GF-D8 (cell line): ENCODE data around the gene CD247.

Experiments used
- DNase-seq: peaks from one replicate; lab custom pipeline; 2025; lab: John Stamatoyannopoulos, UW

The CD247 gene

DNA sequence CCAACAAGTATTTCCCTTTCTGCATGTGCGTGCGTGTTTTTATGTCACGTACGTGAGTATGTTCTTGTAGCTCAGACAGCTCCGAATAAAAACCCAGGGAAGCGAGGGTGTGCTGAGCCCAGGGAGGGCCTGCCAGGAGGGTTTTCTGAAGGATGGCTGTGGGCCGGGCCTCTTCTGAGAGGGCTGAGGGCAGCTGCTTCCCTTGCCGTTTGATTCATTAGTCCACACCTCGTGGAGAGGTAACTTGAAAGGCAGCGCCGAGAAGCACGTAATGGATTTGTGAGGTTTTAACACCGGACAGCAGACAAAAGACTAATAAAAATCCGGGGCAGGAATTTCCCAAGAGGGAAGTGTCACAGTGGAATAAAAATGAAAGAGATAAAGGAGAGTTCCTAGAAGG is 29.5 kb downstream of the CD247 start:
- no peak for DNase-seq

DNA sequence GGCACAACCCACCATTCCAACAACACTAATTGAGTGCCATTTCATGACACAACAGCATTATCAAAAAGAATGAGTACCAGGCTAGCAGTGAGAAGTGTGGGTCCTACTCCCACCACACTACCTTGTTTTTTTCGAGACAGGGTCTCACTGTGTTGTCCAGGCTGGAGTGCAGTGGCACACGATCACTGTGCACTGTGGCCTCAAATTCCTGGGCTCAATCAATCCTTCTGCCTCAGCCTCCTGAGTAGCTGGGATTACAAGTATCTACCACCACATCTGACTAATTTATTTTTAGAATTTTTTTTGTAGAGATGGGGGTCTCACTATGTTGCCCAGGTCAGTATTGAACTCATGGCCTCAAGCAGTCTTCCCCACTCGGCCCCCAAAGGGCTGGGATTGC is 30.7 kb downstream of the CD247 start:
- DNase-seq, result no peak

DNA sequence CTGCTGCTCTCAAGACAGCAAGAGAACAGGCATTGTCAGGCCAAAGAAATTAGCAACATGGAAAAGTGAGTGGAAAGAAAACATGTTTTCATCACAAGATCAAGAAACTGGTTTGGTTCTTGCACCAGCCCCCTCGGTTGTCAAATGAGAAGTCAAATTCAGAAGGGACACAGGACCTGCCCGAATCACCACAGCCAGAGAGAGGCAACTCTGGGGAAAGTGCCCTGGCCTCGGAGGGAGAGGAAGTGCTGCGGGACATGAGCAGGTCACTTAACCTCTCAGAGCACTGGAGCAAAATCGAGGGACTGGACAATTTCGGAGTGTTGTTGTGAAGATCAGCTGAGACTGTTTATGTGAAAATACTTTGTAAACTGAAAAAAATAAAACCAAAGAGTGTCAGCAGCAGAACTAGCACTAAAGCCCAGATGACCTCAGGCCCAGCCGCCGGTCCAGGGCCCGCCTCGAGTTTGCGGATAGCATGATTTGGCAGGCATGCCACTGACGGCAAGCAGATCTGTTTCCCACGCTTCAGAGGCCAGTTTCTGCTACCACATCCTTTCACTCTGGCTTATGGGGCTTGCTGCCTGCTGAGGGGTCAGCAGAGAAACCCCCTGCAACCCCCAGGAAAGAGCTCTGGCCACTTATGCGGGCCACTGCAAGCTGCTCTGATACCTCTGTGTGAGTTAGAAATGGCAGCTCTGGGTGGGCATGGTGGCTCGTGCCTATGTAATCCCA is 32.1 kb downstream of the CD247 start:
- DNase-seq, result no peak

DNA sequence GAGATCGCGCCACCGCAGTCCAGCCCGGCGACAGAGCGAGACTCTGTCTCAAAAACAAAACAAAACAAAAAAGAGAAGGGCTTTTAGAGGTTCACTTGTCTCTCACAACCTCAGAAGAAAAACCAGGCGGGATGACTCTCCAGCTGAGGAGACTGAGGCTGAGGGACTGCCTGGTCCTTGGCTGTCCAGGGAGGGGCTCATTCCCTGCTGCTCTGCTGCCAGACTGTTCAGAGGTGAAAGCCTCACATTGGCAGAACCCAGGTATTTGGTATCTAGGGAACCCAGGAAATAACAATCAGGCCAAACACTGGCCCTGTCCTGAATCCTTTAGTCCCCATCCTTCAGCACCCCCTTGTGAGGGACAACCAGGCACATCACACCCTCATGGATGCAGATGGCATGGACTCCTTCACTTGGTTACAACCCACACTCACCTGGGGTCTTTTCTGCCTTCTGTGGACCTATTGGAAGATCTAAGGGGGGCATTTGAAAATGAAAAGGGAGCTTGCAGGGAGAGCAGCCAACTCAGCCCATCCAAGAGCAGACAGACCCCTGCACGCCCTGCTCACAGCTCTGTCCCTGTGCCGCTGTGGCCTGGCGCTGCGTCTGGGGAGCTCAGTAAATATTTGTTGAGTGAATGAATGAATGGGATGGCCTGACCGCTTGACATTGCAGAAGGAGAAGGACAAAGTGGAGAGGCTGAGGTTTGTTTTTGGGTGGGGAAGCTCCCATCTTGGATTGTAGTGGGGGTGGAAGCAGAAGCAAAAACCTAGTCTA is 33.4 kb downstream of the CD247 start:
- DNase-seq, result no peak

DNA sequence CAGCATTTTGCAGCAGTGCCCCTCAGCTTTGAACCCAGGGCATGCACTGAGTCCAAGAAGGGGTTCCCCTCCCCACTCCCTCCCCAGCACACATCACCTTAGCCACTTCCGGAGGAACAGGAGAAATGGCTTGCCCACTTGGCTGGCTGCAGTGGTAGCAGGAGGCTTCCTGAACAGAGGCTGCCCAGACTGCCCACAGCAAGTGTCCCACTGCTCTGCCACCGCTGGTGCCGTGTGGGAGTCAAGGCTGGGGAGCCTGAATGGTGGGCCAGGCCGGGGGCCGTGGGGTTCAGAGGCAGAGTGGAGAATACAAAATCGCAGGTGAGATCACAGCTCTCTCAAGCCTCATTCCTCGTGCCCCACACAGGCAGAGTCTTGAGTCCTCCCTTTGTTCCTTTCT is 34.5 kb downstream of the CD247 start:
- DNase-seq, result no peak

DNA sequence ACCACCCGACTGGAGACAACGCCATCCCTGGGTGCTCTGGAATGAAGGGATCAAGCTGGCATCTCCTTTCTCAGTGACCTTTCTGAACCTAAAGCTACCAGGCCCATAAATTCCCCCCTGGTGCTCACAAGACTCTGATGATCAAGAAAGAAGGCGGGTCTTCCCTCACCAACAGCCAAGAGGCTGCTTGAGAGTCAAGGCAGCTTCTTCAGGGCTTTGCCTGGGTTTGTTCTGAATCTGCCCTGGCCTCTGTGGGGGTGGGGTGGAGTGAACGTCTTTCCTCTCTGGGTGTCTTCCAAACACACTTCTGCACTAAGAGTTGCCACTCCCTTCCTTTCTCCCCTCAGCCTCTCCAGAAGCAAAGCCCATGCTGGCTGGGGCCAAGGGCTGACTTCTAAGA is 36.1 kb downstream of the CD247 start:
- no peak for DNase-seq

DNA sequence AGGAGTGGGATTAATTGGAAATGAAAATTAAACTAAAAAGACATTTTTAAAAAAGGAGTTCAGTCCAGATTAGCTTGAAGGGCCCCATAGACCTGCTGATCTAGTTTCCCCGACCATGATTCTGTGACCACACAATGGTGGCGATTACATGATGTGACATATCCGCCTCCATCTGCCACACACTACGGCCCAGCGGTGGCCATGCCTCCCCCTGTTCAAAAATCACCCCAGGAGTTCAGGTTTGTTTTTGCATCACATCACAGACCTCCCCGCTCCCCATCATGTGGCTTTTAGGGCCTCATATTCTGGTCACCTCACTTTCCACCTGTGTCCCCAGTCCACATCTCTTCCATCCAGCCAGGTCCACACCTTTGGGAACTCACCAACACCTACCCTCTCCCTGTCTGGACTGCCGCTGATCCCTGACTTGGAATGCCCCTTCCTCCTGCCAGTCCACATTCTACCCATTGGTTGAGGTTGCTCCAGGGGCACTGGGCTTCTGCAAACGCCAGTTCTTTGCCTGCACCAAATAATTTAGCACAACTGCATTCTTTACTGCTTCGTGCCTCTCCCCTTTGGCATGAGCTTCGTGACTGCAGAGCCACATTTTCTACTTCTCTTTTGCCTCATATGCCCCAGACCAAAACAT is 38.9 kb downstream of the CD247 start:
- DNase-seq, result no peak

DNA sequence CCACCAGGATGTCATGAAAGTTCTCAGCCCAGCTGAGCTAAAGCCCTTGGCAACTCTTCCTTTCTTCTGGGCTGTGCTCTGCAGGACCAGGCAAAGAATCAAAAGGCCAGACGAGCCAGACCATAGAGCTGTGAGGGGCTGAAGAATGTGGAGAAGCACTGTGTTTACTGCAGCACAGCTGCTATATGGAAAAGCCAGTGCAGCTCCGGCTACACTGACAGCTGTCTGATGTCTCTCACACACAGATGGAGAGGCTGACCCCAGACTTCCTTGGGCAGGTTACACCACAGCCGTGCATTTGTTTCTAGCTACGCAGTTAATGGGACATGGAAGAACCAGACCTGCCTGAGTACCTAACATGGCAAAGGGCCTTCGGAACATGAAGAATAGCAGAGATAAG is 40.3 kb downstream of the CD247 start:
- no peak for DNase-seq

DNA sequence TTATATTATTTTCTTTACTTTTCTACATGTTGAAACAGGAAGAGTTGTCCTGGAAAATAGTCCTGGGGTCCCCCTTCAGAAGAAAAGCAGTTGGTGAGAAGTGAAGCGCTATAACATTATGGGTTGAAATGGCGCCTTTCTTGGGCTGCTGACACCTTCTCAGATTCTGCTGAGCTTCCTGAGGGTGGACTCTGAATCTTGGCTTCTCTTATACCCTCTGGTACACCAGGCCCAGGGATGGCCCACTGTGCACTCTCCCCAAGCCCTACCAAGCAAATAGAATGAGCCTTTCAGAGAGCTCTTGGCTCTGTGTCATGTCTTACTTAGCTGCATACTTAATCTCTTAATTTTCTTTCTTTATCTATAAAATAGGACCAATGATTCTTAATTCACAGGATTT is 42.3 kb downstream of the CD247 start:
- no peak for DNase-seq

DNA sequence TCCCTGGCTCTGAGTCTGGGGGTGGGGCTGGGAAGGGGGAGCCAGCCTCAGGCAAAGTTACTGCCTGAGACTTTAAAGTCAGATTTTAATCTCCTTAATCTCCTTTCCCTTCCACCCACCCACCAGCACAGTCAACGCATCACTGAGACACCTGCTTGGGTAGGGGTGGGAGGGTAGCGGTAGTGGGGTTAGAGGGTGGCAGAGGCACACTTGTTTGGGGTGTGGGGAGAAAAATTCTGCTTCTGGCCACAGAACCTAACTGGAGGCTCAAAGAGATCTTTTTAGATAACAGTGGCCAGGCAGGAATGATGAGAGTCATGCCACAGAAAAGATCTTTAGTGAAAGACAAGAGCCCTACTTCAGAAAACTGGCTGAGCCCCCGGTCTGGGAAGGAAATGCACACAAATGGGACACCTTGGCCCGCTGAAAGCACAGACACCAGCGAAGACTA is 44.1 kb downstream of the CD247 start:
- DNase-seq, result no peak

DNA sequence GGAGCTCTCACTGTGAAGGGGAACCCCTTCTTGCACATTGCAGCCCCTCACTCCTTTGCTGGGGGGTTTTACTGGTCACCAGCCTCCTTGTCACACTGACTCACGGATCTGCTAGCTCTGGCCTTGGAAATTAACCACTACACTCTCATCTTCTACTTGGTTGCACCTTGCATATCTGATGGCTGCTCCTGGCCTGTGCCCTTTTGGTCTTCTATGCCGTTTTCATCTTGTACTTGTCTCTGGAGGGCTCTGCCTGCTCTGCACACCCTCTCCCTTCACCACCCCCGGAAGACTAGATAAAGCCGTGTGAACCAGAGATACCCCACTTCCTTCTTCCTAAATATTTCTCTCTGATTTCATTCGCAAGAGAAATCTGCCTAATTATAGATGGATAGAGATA is 44.6 kb downstream of the CD247 start:
- no peak for DNase-seq

DNA sequence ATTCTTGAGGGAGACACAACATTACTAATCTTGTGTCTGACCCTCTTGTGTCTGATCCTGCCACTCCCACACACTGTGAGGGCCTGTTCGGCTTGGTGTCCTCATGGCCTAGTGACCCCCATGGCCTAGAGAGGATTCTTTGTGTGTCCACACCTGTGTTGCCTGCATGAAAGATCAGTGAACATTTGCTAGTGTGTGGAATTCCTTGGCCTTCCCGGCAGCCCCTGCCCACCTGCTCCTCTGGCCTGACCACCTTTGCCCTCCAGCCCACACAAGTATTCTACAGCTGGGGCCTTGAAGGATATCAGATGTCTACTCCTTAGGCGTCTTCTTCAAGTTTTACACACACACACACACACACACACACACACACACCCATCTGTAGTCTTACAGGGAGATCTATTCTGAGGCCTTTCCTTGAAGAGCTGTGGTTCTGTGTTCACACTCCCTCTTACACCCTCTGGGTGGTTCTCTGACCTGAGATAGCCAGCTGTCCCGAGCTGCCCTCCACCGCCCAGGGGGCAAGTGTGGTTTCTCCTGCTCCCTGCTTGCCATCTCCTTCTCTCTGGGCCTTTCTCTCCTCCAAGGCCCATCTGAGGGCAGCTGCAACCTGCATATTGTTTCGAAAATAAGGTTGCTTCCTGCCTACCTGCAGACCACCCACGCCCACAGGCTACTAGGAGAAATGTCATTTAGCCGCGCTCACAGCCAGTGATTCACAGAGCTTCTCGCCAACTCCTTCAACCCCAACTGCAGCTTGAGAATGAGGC is 45.4 kb downstream of the CD247 start:
- no peak for DNase-seq

DNA sequence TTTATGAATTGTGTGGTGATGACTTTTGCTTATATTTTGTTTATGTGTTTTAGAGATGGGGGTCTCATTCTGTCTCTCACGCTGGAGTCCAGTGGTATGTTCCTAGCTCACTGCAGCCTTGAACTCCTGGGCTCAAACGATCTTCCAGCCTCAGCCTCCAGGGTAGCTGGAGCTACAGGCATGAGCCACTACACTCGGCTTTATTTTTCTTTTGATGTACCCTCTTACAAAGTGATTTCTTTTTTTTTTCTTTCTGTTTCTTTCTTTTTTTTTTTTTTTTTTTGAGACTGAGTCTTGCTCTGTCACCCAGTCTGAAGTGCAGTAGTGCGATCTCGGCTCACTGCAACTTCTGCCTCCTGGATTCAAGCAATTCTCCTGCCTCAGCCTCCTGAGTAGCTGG is 46.8 kb downstream of the CD247 start:
- DNase-seq, result no peak

DNA sequence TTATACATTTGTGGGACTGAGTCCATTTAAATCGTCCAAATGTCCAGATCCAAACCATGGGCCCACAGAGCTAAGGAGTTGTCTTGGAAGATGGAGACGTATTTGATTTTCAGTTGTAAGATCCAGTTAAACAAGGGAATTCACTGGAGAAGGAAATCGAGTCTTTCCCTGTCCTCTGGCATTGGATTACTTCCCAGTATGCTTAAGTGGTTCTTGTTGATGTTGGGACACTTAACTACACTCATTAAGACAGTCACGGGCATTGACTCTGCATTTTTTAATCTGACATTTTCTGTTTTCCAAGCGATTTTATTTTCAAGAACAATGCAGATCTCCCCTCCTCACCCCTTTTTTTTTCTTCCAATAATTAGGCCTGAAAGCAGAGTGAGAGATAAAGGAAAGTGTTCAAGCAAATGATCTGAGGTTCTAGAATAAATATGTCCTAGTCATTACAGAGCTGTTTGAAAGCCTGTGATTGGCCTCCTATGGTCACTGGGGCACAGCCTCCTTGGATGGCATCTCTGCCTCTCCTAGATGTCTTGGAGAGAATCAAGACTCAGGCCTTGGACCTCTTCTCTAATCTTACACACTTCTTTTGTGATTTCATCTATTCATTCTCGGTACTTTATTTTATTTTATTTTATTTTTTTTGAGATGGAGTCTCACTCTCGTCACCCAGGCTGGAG is 48.9 kb downstream of the CD247 start:
- DNase-seq, result no peak

DNA sequence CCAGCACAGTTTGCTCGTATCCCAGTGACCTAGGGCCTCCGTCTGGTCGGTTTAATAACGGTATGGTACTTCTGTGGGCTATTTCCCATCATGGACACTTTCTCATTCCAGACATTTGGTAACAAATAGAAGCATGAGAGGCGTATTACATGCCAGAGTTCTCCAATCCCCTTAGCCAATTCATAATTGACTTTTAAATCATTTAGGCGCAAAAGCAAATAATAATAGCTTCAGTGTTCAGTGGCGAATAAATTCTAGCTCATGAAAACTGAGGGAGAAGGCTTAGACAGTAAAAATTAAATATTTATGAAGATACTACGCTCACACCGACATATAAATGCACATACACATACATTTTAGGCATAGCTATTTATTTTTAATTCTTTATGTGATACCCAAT is 50.6 kb downstream of the CD247 start:
- DNase-seq, result no peak

DNA sequence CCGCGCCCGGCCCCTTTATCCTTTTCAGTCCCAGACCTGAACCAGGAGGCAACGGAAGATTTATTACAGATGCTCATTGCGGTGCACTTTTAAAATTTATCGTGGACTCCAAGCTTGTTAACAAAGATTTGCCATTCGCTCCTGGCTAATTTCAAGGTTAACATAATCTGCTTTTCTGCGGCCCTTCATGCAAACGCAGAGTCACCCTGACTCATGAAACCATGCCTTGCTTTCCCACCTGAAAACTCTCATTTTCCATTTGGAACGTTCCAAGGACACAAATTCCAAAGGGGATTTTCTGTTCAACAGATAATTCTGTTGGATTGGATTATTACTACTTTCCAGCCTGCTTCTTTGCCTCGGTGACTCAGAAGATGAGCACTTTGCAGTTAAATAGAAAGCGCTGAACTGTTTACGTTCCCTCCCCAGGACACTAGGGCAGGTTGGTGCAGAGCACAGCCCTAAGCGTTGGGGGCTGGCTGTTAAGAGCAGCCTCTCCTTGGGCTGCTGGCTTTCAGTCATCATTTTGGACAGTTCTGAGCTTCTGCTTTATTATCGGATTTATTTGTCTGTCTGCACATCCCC is 51.1 kb downstream of the CD247 start:
- DNase-seq, result no peak

DNA sequence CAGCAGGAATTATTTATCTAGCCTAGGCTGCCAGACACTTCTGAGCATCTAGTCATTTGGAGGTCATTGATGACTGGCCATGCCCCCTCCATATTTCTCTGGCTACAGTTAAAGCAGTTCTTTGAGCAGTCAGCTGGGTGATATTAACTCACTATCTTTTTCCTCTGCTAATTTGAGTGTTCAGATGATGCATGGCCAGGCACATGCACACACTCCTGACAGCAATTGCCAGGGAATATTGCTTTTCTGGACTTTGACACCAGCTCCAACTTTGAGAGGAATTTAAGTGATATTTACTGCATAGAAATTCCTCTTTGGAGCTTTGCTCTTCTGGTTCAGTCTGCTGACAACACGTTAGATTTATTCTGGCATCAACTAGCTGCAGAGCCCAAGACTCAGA is 52.6 kb downstream of the CD247 start:
- DNase-seq, result no peak

DNA sequence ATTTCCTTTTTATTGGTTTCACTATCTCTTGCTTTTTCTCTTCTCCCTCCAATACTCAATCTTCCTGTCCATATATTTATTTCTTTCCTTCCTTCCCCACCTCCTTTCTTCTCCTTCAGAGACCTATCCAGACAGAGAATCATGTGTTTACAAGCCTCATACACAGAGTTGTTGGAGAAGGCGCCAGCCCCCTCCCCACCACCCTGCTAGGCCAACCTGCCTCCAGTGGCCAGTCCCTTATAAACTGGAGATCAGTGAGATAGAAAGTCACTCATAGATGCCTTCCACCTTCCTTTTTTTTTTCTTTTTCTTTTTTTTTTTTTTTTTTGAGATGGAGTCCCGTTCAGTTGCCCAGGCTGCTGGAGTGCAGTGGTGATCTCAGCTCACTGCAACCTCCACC is 53.3 kb downstream of the CD247 start:
- no peak for DNase-seq

DNA sequence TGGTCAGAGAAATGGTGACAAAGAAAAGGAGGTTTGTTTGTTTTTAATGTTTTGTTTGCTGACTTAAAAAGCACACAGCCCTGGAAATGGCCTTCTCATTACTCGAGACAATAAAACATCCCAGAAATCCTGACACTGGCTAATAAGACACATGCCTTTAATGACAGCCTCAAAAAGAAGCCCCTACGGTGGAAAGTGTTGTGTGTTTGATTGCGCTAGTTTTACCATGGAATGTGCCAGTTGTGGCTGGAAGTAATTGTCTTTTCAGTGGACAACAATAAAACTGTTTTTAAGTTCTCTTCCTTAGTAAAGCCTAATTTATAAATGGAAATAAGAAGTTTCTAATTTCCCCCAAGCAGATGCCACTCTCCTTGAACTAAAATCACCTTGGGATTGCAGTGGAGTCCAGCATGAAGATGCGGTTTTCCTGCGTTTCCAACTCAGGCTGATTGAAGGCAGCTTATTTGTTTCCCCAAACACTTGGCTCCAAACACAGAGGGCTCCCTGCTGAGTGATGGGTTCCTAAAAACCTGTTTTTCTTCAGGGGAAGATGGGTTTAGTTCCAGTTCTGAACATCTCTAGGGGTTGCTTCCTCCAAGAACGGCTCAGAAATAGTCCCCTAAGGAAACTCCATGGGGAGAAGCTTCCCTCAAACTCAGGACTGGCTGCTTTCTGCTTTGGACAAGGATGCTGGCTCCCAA is 54.3 kb downstream of the CD247 start:
- no peak for DNase-seq

DNA sequence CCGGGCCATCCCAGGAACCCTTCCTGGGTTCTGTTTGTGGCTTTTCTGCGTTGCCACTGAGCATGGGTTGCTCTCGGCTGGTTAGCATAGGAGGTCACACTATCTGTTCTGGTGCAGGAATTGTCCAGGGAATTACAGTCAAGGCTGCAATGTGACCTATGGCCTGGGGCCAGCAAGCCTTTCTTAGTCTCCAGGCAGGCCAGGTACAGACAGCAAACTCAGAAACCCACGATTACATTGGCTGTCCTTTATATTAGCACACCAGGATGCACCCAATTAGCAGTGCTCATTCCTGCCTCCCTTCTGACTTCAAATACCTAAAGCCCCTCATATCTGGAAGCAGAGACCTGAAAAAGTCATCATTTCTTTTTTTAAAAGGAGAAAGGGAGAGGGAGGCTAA is 55.2 kb downstream of the CD247 start:
- DNase-seq, result no peak

DNA sequence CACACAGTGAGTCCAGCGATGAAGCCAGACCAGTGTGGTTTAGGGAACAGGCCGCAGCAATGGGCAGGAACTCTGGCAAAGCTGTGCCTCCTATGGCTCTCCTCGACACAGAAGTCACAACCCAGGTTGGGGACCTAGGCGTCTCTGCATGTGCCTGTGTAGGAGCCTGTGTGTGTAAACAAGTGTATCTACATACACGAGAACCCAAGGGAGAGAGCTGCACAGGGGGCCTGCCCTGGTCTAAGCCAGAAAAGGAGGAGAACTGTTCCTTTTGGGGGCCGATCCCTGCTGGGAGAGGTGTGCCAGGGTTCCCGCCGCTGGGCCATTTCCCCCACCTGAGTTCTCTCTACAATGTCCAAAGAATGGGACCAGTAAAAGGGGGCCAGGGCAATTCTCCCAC is 56.0 kb downstream of the CD247 start:
- no peak for DNase-seq
